Stimulated activated memory B cell treated with anti-CD40 and anti-IgM and Interleukin-4, amounts not matched to agents 10 μg/mL and 1 μg/mL and 100 μg/mL, for 72 hours (primary cell): ENCODE results near the gene FGL2.
"Not testable (repeated sequence)": the region's sequence is repeated elsewhere in the genome, so short reads cannot be mapped to it uniquely, and the experiment has no call there.

Experiments used
- ATAC-seq: fragments of 150-1000 bp; cut with Tn5 transposase; 2 replicates; pipeline ENCODE4 v1.10.0; 2021
- H3K27ac Mint-ChIP-seq: one replicate; pipeline ENCODE4 v1.8.0; 2022; ENCODE audit warnings: mild to moderate bottlenecking, mixed read lengths
- H3K27me3 Mint-ChIP-seq: one replicate; pipeline ENCODE4 v1.8.0; 2022; ENCODE audit warnings: mixed read lengths
- H3K36me3 Mint-ChIP-seq: one replicate; pipeline ENCODE4 v1.8.0; 2022; ENCODE audit warnings: mixed read lengths
- H3K4me1 Mint-ChIP-seq: one replicate; pipeline ENCODE4 v1.8.0; 2022; ENCODE audit warnings: mixed read lengths
- H3K4me3 Mint-ChIP-seq: one replicate; pipeline ENCODE4 v1.8.0; 2022; ENCODE audit warnings: mild to moderate bottlenecking, moderate library complexity, mixed read lengths
- H3K9me3 Mint-ChIP-seq: one replicate; pipeline ENCODE4 v1.8.0; 2022; ENCODE audit warnings: mixed read lengths

Gene FGL2

GRCh38 chr7:77154917-77155464 lies 44.6 kb downstream of the FGL2 start:
- not testable (repeated sequence) for H3K27ac Mint-ChIP-seq, H3K4me3 Mint-ChIP-seq, H3K27me3 Mint-ChIP-seq, H3K36me3 Mint-ChIP-seq, H3K9me3 Mint-ChIP-seq
- peak; percentile 75 for ATAC-seq
- peaks cover 19% of the 10 kb centered on the region for H3K4me1 Mint-ChIP-seq

- not testable (repeated sequence) for ATAC-seq
Observed at GRCh38 chr7:77152232-77152631, 47.4 kb downstream of the FGL2 start.

More at GRCh38 chr7:77152232-77152631, 47.4 kb downstream of the FGL2 start:
- H3K4me1 Mint-ChIP-seq, H3K4me3 Mint-ChIP-seq, H3K27me3 Mint-ChIP-seq, H3K9me3 Mint-ChIP-seq: not testable (repeated sequence)
- Mint-ChIP-seq H3K27ac (peak overlapping the region; percentile 50), H3K36me3 (peaks cover 12% of the 10 kb centered on the region)
